Cardiac fibroblast (primary cell): ENCODE results near the gene LDHD.
A peak's percentile ranks its signal among the peaks of the same experiment; 100 is the strongest.

Experiments used
- DNase-seq, 2 donors: peaks; one replicate each; pipeline versions ENCODE4 v3.0.0 to v3.0.0-alpha.2; 2010; ENCODE audit warnings: low read depth in 2 of 2
- H3K4me3 ChIP-seq, 2 donors: replicated peaks in 1 of 2; 1 replicate in 1 of 2; 2 replicates in 1 of 2; pipeline ENCODE4 v1.5.1; 2011; ENCODE audit warnings: low read depth in 2 of 2, low read length in 2 of 2, mild to moderate bottlenecking in 2 of 2, moderate library complexity in 1 of 2
- CTCF ChIP-seq: IDR thresholded peaks from one replicate; pipeline ENCODE4 v1.5.1; 2011; ENCODE audit warnings: low read depth, mild to moderate bottlenecking, low read length, inconsistent platforms

The LDHD gene

DNA sequence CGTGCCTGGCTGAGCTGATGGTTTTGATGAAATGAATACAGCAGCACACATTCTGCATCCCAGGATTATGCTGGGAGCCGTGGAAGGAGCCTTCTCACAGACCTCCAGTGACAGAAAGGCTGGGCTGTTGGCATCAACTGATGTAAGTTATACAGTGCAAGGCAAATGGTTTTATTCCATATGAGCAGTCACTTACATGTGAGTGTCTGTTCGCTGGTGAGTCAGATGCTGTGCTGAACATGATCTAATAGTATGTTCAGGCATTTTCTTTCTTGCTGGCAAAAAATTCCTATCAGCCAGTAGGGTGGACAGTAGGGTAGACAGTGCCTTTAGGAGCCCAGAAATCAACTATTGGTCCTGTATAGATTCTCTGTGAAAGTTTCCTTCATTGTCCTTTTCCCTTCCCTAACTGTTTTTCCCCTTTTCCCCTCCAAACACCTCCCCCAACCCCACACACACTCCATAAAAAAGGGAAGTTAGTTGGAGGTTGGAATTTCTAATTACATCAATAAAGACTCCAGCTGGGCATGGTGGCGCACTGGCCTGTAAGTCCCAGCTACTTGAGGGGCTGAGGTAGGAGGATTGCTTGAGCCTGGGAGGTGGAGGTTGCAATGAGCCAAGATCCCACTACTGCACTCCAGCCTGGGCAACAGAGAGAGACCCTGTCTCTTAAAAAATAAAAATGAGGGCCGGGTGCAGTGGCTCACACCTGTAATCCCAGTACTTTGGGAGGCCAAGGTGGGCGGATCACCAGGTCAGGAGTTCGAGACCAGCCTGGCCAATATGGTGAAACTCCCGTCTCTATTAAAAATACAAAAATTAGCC, 36.2 kb downstream of the LDHD start:
- no peak overlapping the region for H3K4me3 ChIP-seq
- no peak for TF ChIP-seq CTCF
- DNase-seq, result peak; percentile 17 to 66

- no peak for TF ChIP-seq CTCF
- DNase-seq, result no peak
- no peak overlapping the region for H3K4me3 ChIP-seq
Measured at GRCh38 chr16:75079346-75079926, 37.1 kb downstream of the LDHD start.

- no peak for TF ChIP-seq CTCF
- H3K4me3 ChIP-seq, result no peak overlapping the region
- DNase-seq, result no peak
Measured at GRCh38 chr16:75078886-75079285, 37.7 kb downstream of the LDHD start.

- no peak for DNase-seq
- no peak for TF ChIP-seq CTCF
- H3K4me3 ChIP-seq, result no peak overlapping the region
Measured at GRCh38 chr16:75075688-75076268, 40.8 kb downstream of the LDHD start.

DNA sequence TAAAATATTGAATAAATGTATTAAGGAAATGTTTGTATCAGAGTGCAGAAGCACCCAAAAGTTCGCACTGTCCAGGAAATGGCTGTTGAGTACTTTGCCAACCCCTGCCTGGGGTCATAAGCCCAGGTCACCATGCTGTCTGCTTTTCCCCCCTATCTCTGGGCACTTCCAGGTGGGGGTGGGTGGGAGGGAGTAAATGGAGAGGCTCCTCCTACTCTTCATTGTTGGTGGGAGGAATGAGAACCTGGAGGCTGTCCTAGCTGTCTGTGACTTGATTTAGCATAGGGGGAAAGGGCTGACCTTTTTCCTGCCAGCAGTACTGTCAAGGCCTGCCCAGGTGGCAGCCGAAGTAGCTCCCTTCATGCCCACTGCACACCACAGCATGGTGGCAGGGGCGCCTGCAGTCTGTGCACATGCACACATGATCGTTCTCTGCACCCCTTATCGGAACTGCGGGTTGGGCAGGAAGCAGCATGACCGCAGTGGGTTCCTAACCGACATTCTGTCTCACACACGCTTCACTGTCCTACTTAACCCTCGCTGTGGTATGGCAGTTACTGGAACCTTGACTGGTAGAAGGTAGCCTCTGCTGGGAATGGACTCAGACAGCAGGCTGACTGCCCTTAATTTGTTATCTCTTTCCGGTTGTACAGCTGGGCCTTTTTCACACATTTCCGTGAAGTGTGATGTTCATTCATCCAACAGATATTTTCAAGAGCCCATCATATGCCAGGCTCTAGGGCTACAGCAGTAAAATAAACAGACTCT, 41.5 kb downstream of the LDHD start:
- no peak for TF ChIP-seq CTCF
- DNase-seq, result peak in 1 of 2 donors; percentile 75
- no peak overlapping the region for H3K4me3 ChIP-seq

DNA sequence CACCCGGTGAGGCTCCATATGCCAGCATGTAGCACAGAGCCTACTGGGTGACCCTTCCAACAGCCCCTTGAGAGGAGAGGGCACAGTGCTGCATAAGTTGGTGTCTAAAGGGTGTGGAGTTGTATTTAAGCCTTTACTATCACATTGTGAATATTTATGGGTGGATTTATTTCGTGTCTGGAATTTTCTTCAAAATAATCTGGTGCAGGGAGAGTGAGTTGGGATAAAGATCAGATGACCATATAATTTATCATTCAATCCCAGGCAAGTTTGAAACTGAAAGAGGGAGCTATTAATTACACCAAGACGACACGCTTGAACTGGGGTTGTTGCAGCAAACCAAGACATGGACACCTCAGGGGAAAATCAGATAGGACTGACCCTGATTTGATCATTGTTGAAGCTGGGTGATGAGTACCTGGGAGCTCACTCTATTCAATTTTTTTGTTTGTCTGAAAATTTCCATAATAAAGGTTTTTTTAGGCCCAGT, 42.2 kb downstream of the LDHD start:
- no peak overlapping the region for H3K4me3 ChIP-seq
- no peak for TF ChIP-seq CTCF
- DNase-seq, result no peak
